IPS-15b (cell line): Measurements from ENCODE around the gene TMUB2.

ENCODE experiments used
- H3K27me3 ChIP-seq: one replicate; pipeline ENCODE4 v1.6.1; 2013; ENCODE audit warnings: low read length; ENCODE audit not compliant: control insufficient read depth, insufficient read depth
- H3K36me3 ChIP-seq: one replicate; pipeline ENCODE4 v1.6.1; 2013; ENCODE audit warnings: low read length; ENCODE audit not compliant: control insufficient read depth, insufficient read depth
- H3K4me1 ChIP-seq: one replicate; pipeline ENCODE4 v1.6.1; 2013; ENCODE audit warnings: mild to moderate bottlenecking, low read length; ENCODE audit not compliant: control insufficient read depth, insufficient read depth
- H3K4me3 ChIP-seq: one replicate; pipeline ENCODE4 v1.5.1; 2013; ENCODE audit warnings: low read depth, low read length
- H3K9ac ChIP-seq: one replicate; pipeline ENCODE4 v1.6.1; 2013; ENCODE audit warnings: low read depth, mild to moderate bottlenecking, low read length
- H3K9me3 ChIP-seq: one replicate; pipeline ENCODE4 v1.6.1; 2013; ENCODE audit warnings: mild to moderate bottlenecking, low read length; ENCODE audit not compliant: control insufficient read depth, insufficient read depth

Gene TMUB2

GRCh38 chr17:44159519-44160210 is 27.1 kb upstream of the TMUB2 start:
- no peaks in the 10 kb centered on the region for H3K27me3 ChIP-seq
- H3K9ac ChIP-seq, result no peak overlapping the region
- H3K4me3 ChIP-seq, result no peak overlapping the region
- H3K9me3 ChIP-seq, result no peaks in the 10 kb centered on the region
- no peaks in the 10 kb centered on the region for H3K4me1 ChIP-seq
- peaks cover 35% of the 10 kb centered on the region for H3K36me3 ChIP-seq

GRCh38 chr17:44164476-44164875 is 22.3 kb upstream of the TMUB2 start:
- H3K4me3 ChIP-seq, result no peak overlapping the region
- peaks cover 14% of the 10 kb centered on the region for H3K36me3 ChIP-seq
- no peaks in the 10 kb centered on the region for H3K27me3 ChIP-seq
- no peaks in the 10 kb centered on the region for H3K9me3 ChIP-seq
- H3K4me1 ChIP-seq, result no peaks in the 10 kb centered on the region
- no peak overlapping the region for H3K9ac ChIP-seq

GRCh38 chr17:44167181-44167861 is 19.5 kb upstream of the TMUB2 start:
- Histone ChIP-seq H3K4me3 (no peak overlapping the region), H3K9me3 (no peaks in the 10 kb centered on the region), H3K9ac (no peak overlapping the region), H3K36me3 (peaks cover 5% of the 10 kb centered on the region), H3K27me3 (no peaks in the 10 kb centered on the region), H3K4me1 (peaks cover 2% of the 10 kb centered on the region)

GRCh38 chr17:44170135-44170498 is 16.7 kb upstream of the TMUB2 start:
- Histone ChIP-seq H3K27me3 (no peaks in the 10 kb centered on the region), H3K9ac (no peak overlapping the region), H3K4me3 (no peak overlapping the region)

GRCh38 chr17:44170499-44171201 is 16.1 kb upstream of the TMUB2 start, which contains the start of gene ASB16:
TSS of gene ASB16 (plus strand) at chr17:44170704. CDS start at chr17:44170790, 86 bp downstream.
- Histone ChIP-seq H3K9ac (peak within 1 kb of the TSS; percentile 54), H3K27me3 (no peaks in the 10 kb centered on the region), H3K4me3 (peak within 1 kb of the TSS; percentile 26), H3K9me3 (no peaks in the 10 kb centered on the region), H3K4me1 (peaks cover 4% of the 10 kb centered on the region), H3K36me3 (peaks cover 3% of the 10 kb centered on the region)

More at GRCh38 chr17:44170135-44170498, 16.7 kb upstream of the TMUB2 start:
- Histone ChIP-seq H3K4me1 (peaks cover 4% of the 10 kb centered on the region), H3K9me3 (no peaks in the 10 kb centered on the region), H3K36me3 (peaks cover 3% of the 10 kb centered on the region)

- Histone ChIP-seq H3K9ac (no peak overlapping the region), H3K36me3 (peaks cover 10% of the 10 kb centered on the region), H3K4me1 (peaks cover 4% of the 10 kb centered on the region), H3K9me3 (no peaks in the 10 kb centered on the region), H3K4me3 (no peak overlapping the region), H3K27me3 (no peaks in the 10 kb centered on the region)
These were observed 14.8 kb upstream of the TMUB2 start for GRCh38 chr17:44171931-44172455.

- peaks cover 4% of the 10 kb centered on the region for H3K4me1 ChIP-seq
- peaks cover 20% of the 10 kb centered on the region for H3K36me3 ChIP-seq
- no peaks in the 10 kb centered on the region for H3K9me3 ChIP-seq
- no peak overlapping the region for H3K4me3 ChIP-seq
- H3K27me3 ChIP-seq, result no peaks in the 10 kb centered on the region
- no peak overlapping the region for H3K9ac ChIP-seq
These were observed 12.3 kb upstream of the TMUB2 start for GRCh38 chr17:44174427-44174826.

- Histone ChIP-seq H3K9me3 (no peaks in the 10 kb centered on the region), H3K36me3 (peaks cover 20% of the 10 kb centered on the region), H3K9ac (no peak overlapping the region), H3K4me3 (no peak overlapping the region), H3K4me1 (peaks cover 2% of the 10 kb centered on the region), H3K27me3 (no peaks in the 10 kb centered on the region)
These were observed 10.5 kb upstream of the TMUB2 start for GRCh38 chr17:44176257-44176656.

- H3K36me3 ChIP-seq, result peaks cover 23% of the 10 kb centered on the region
- H3K4me1 ChIP-seq, result peaks cover 2% of the 10 kb centered on the region
- no peaks in the 10 kb centered on the region for H3K9me3 ChIP-seq
- H3K9ac ChIP-seq, result no peak overlapping the region
- H3K4me3 ChIP-seq, result no peak overlapping the region
- H3K27me3 ChIP-seq, result no peaks in the 10 kb centered on the region
These were observed 9.9 kb upstream of the TMUB2 start for GRCh38 chr17:44176671-44177501.

GRCh38 chr17:44177640-44178039 is 9.1 kb upstream of the TMUB2 start:
- H3K36me3 ChIP-seq, result peaks cover 21% of the 10 kb centered on the region
- no peak overlapping the region for H3K4me3 ChIP-seq
- H3K9me3 ChIP-seq, result no peaks in the 10 kb centered on the region
- H3K9ac ChIP-seq, result no peak overlapping the region
- no peaks in the 10 kb centered on the region for H3K4me1 ChIP-seq
- no peaks in the 10 kb centered on the region for H3K27me3 ChIP-seq

- Histone ChIP-seq H3K36me3 (peaks cover 21% of the 10 kb centered on the region), H3K4me3 (no peak overlapping the region), H3K9me3 (no peaks in the 10 kb centered on the region), H3K9ac (no peak overlapping the region), H3K4me1 (no peaks in the 10 kb centered on the region), H3K27me3 (no peaks in the 10 kb centered on the region)
These were observed 8.6 kb upstream of the TMUB2 start for GRCh38 chr17:44178133-44178532.
